ENCODE data around the gene PRKAG3.

The PRKAG3 gene

GRCh38 chr2:218831378-218831990 lies at the start of gene PRKAG3:
PRKAG3 (minus strand) TSS chr2:218831803.
- no peak for DNase-seq

GRCh38 chr2:218880859-218881594 lies 49.4 kb upstream of the PRKAG3 start:
- DNase-seq: no peak

GRCh38 chr2:218880102-218880858 lies 48.7 kb upstream of the PRKAG3 start, which contains the start of gene WNT10A:
WNT10A (plus strand) TSS chr2:218880852; CDS start chr2:218880996, 144 bp downstream.
- DNase-seq: peak; percentile 88

GRCh38 chr2:218879776-218880101 lies 48.1 kb upstream of the PRKAG3 start:
- no peak for DNase-seq

- peak; percentile 19 for DNase-seq
These were observed 47.5 kb upstream of the PRKAG3 start for GRCh38 chr2:218878926-218879761.

- DNase-seq: no peak
These were observed 46.9 kb upstream of the PRKAG3 start for GRCh38 chr2:218878486-218878885.

- no peak for DNase-seq
These were observed 46.3 kb upstream of the PRKAG3 start for GRCh38 chr2:218877891-218878290.

- no peak for DNase-seq
These were observed 45.7 kb upstream of the PRKAG3 start for GRCh38 chr2:218877331-218877730.

- DNase-seq: peak; percentile 63
These were observed 45.1 kb upstream of the PRKAG3 start for GRCh38 chr2:218876562-218877219.

- no peak for DNase-seq
These were observed 44.2 kb upstream of the PRKAG3 start for GRCh38 chr2:218875692-218876246.

- DNase-seq: no peak
These were observed 42.0 kb upstream of the PRKAG3 start for GRCh38 chr2:218873359-218874194.

- no peak for DNase-seq
These were observed 41.2 kb upstream of the PRKAG3 start for GRCh38 chr2:218872645-218873358.

- DNase-seq: no peak
These were observed 40.0 kb upstream of the PRKAG3 start for GRCh38 chr2:218871345-218872302.

- no peak for DNase-seq
These were observed 39.4 kb upstream of the PRKAG3 start for GRCh38 chr2:218870984-218871344.

GRCh38 chr2:218869064-218869463 lies 37.5 kb upstream of the PRKAG3 start:
- no peak for DNase-seq

- DNase-seq: no peak
These were observed 36.3 kb upstream of the PRKAG3 start for GRCh38 chr2:218867900-218868299.

GRCh38 chr2:218865999-218866398 lies 34.4 kb upstream of the PRKAG3 start:
- no peak for DNase-seq

- DNase-seq: no peak
These were observed 33.8 kb upstream of the PRKAG3 start for GRCh38 chr2:218865396-218865795.

GRCh38 chr2:218863021-218863520 lies 31.5 kb upstream of the PRKAG3 start:
- DNase-seq: no peak

Data from COR-L47 (cell line).